Measurements from ENCODE around the gene IHH. TPM values are rescaled to one million over a fixed set of nuclear protein-coding genes. Genes with fewer than 3 reads are reported as not detected.

Gene IHH
- total RNA-seq, 1 experiment from 2014 or later, result not detected

DNA sequence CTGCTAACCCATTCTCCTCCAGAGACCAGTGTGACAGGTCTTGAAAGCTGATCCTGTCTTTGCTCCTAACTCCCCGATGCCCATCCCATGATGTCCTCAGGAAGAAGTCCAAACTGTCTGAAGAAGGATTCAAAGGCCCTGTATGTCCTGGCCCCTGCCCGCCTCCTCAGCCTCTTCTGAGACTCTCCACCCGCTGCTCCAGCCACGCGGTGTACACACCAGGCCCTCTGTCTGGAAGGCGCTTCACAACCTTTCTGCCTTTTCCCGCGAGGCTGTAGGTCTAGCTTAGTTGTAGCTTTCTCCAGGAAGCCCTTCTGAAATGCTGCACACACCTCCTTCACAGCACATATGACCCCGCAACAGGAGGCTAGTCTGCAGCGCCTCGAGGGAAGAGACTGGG, 44.0 kb downstream of the IHH start:
- Histone ChIP-seq H3T11ph (ENCODE audit: low read length) (no peak overlapping the region), H3K4me2 (ENCODE audit: insufficient read depth, insufficient read length, low read length) (no peak overlapping the region), H2BK15ac (ENCODE audit: low read depth, low read length) (no peak overlapping the region), H3K9ac (ENCODE audit: extremely low read depth, insufficient read length, low read length) (no peak overlapping the region), H2BK120ac (ENCODE audit: low read depth, low read length, poor library complexity, severe bottlenecking) (no peak overlapping the region), H3K27me3 (ENCODE audit: insufficient read depth, low read length) (no peaks in the 10 kb centered on the region; the same call in 1 of the 2 replicates), H2AFZ (ENCODE audit: low read length) (no peak overlapping the region), H4K91ac (ENCODE audit: insufficient read length, low read depth, low read length) (no peak overlapping the region), H3K23ac (ENCODE audit: insufficient read length, low read depth, low read length) (no peak overlapping the region), H3K79me2 (ENCODE audit: insufficient read depth, low read length) (no peaks in the 10 kb centered on the region), H2BK20ac (ENCODE audit: low read depth, low read length, poor library complexity, severe bottlenecking) (no peak overlapping the region), H3K9me3 (ENCODE audit: control insufficient read depth, low read depth, low read length) (no peaks in the 10 kb centered on the region), H2AK5ac (ENCODE audit: insufficient read length, low read length) (no peak overlapping the region), H3K79me1 (ENCODE audit: insufficient read depth, low read depth, low read length, poor library complexity, severe bottlenecking) (no peaks in the 10 kb centered on the region), H3K56ac (ENCODE audit: insufficient read length, low read depth, low read length) (no peak overlapping the region), H3K14ac (ENCODE audit: insufficient read depth, low read length) (no peak overlapping the region), H2BK12ac (ENCODE audit: insufficient read length, low read depth, low read length) (no peak overlapping the region), H3K4ac (ENCODE audit: low read depth, low read length) (no peak overlapping the region), H4K20me1 (ENCODE audit: control insufficient read depth, insufficient read depth, insufficient read length) (no peaks in the 10 kb centered on the region), H3K27ac (ENCODE audit: insufficient read length, low read depth, low read length) (no peak overlapping the region), H2BK5ac (ENCODE audit: insufficient read length, low read length) (no peak overlapping the region), H4K8ac (replicated peaks; ENCODE audit: insufficient read length, low read depth, low read length) (no peak overlapping the region), H3K18ac (ENCODE audit: insufficient read length, low read depth, low read length) (no peak overlapping the region), H3K23me2 (ENCODE audit: insufficient read length, low read depth, low read length, poor library complexity, severe bottlenecking) (no peaks in the 10 kb centered on the region), H3K4me1 (ENCODE audit: insufficient read depth, low read length) (no peaks in the 10 kb centered on the region), H4K5ac (ENCODE audit: insufficient read length, low read depth, low read length) (no peak overlapping the region)
- no peaks in the 10 kb centered on the region; a peak in 1 of 5 replicates for H3K9me3 Mint-ChIP-seq
- 0 out of 7 replicates have a peak overlapping the region, but pooled peaks of 1 of the 3 experiments have one; percentile 3 for H3K27ac Mint-ChIP-seq
- H3K4me1 Mint-ChIP-seq, result no peaks in the 10 kb centered on the region
- WGBS (ENCODE audit: extremely low coverage, insufficient read length, low lambda C conversion rate), result no CpG with 5 or more reads among the region's 11 CpGs
- H3K4me3 Mint-ChIP-seq, result no peak overlapping the region
- peaks cover 49% of the 10 kb centered on the region for H3K27me3 Mint-ChIP-seq (ENCODE audit: low read depth)
- no peaks in the 10 kb centered on the region for H3K36me3 Mint-ChIP-seq (ENCODE audit: insufficient read depth in 1 of 3, low read depth in 3 of 3)
- TF ChIP-seq, protein P1, sequence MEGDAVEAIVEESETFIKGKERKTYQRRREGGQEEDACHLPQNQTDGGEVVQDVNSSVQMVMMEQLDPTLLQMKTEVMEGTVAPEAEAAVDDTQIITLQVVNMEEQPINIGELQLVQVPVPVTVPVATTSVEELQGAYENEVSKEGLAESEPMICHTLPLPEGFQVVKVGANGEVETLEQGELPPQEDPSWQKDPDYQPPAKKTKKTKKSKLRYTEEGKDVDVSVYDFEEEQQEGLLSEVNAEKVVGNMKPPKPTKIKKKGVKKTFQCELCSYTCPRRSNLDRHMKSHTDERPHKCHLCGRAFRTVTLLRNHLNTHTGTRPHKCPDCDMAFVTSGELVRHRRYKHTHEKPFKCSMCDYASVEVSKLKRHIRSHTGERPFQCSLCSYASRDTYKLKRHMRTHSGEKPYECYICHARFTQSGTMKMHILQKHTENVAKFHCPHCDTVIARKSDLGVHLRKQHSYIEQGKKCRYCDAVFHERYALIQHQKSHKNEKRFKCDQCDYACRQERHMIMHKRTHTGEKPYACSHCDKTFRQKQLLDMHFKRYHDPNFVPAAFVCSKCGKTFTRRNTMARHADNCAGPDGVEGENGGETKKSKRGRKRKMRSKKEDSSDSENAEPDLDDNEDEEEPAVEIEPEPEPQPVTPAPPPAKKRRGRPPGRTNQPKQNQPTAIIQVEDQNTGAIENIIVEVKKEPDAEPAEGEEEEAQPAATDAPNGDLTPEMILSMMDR (conservative IDR thresholded peaks at IDR 0.05), result no peak
- DNase-seq, result no peak
